Measurements from ENCODE around the gene SGK2.

DNA sequence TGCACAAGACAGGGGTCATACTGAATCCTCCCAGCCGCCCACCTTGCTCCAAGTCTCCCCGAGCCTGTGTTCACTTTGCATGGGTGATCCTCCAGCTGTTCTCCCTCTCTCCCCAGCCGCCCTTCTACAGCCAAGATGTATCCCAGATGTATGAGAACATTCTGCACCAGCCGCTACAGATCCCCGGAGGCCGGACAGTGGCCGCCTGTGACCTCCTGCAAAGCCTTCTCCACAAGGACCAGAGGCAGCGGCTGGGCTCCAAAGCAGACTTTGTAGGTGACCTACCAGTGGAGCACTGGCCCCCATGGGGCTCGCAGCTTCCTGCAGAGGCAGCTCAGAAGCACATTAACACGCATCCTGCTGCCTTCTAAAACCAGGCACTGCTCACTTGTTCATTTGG lies 17.3 kb downstream of the SGK2 start:
- TF ChIP-seq, protein P1, sequence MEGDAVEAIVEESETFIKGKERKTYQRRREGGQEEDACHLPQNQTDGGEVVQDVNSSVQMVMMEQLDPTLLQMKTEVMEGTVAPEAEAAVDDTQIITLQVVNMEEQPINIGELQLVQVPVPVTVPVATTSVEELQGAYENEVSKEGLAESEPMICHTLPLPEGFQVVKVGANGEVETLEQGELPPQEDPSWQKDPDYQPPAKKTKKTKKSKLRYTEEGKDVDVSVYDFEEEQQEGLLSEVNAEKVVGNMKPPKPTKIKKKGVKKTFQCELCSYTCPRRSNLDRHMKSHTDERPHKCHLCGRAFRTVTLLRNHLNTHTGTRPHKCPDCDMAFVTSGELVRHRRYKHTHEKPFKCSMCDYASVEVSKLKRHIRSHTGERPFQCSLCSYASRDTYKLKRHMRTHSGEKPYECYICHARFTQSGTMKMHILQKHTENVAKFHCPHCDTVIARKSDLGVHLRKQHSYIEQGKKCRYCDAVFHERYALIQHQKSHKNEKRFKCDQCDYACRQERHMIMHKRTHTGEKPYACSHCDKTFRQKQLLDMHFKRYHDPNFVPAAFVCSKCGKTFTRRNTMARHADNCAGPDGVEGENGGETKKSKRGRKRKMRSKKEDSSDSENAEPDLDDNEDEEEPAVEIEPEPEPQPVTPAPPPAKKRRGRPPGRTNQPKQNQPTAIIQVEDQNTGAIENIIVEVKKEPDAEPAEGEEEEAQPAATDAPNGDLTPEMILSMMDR (conservative IDR thresholded peaks at IDR 0.05; ENCODE audit: low read depth in 2 of 2): no peak
- no peak for TF ChIP-seq EZH2 (IDR thresholded peaks at IDR 0.05; ENCODE audit: low read depth, unreplicated experiment)
- TF ChIP-seq, protein P2, sequence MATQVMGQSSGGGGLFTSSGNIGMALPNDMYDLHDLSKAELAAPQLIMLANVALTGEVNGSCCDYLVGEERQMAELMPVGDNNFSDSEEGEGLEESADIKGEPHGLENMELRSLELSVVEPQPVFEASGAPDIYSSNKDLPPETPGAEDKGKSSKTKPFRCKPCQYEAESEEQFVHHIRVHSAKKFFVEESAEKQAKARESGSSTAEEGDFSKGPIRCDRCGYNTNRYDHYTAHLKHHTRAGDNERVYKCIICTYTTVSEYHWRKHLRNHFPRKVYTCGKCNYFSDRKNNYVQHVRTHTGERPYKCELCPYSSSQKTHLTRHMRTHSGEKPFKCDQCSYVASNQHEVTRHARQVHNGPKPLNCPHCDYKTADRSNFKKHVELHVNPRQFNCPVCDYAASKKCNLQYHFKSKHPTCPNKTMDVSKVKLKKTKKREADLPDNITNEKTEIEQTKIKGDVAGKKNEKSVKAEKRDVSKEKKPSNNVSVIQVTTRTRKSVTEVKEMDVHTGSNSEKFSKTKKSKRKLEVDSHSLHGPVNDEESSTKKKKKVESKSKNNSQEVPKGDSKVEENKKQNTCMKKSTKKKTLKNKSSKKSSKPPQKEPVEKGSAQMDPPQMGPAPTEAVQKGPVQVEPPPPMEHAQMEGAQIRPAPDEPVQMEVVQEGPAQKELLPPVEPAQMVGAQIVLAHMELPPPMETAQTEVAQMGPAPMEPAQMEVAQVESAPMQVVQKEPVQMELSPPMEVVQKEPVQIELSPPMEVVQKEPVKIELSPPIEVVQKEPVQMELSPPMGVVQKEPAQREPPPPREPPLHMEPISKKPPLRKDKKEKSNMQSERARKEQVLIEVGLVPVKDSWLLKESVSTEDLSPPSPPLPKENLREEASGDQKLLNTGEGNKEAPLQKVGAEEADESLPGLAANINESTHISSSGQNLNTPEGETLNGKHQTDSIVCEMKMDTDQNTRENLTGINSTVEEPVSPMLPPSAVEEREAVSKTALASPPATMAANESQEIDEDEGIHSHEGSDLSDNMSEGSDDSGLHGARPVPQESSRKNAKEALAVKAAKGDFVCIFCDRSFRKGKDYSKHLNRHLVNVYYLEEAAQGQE (IDR thresholded peaks at IDR 0.05; ENCODE audit: unreplicated experiment): no peak
- no peak for TF ChIP-seq CREB1 (CRISPR knock-in tag; IDR thresholded peaks at IDR 0.05; ENCODE audit: low read depth)
- no peak for TF ChIP-seq ZNF331 (CRISPR knock-in tag; IDR thresholded peaks at IDR 0.05; ENCODE audit: low read depth)
- no peak for TF ChIP-seq POLR2AphosphoS5 (IDR thresholded peaks at IDR 0.05; ENCODE audit: low read depth)
- TF ChIP-seq, protein P3, sequence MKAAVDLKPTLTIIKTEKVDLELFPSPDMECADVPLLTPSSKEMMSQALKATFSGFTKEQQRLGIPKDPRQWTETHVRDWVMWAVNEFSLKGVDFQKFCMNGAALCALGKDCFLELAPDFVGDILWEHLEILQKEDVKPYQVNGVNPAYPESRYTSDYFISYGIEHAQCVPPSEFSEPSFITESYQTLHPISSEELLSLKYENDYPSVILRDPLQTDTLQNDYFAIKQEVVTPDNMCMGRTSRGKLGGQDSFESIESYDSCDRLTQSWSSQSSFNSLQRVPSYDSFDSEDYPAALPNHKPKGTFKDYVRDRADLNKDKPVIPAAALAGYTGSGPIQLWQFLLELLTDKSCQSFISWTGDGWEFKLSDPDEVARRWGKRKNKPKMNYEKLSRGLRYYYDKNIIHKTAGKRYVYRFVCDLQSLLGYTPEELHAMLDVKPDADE (IDR thresholded peaks at IDR 0.05): no peak
- TF ChIP-seq, protein P4, sequence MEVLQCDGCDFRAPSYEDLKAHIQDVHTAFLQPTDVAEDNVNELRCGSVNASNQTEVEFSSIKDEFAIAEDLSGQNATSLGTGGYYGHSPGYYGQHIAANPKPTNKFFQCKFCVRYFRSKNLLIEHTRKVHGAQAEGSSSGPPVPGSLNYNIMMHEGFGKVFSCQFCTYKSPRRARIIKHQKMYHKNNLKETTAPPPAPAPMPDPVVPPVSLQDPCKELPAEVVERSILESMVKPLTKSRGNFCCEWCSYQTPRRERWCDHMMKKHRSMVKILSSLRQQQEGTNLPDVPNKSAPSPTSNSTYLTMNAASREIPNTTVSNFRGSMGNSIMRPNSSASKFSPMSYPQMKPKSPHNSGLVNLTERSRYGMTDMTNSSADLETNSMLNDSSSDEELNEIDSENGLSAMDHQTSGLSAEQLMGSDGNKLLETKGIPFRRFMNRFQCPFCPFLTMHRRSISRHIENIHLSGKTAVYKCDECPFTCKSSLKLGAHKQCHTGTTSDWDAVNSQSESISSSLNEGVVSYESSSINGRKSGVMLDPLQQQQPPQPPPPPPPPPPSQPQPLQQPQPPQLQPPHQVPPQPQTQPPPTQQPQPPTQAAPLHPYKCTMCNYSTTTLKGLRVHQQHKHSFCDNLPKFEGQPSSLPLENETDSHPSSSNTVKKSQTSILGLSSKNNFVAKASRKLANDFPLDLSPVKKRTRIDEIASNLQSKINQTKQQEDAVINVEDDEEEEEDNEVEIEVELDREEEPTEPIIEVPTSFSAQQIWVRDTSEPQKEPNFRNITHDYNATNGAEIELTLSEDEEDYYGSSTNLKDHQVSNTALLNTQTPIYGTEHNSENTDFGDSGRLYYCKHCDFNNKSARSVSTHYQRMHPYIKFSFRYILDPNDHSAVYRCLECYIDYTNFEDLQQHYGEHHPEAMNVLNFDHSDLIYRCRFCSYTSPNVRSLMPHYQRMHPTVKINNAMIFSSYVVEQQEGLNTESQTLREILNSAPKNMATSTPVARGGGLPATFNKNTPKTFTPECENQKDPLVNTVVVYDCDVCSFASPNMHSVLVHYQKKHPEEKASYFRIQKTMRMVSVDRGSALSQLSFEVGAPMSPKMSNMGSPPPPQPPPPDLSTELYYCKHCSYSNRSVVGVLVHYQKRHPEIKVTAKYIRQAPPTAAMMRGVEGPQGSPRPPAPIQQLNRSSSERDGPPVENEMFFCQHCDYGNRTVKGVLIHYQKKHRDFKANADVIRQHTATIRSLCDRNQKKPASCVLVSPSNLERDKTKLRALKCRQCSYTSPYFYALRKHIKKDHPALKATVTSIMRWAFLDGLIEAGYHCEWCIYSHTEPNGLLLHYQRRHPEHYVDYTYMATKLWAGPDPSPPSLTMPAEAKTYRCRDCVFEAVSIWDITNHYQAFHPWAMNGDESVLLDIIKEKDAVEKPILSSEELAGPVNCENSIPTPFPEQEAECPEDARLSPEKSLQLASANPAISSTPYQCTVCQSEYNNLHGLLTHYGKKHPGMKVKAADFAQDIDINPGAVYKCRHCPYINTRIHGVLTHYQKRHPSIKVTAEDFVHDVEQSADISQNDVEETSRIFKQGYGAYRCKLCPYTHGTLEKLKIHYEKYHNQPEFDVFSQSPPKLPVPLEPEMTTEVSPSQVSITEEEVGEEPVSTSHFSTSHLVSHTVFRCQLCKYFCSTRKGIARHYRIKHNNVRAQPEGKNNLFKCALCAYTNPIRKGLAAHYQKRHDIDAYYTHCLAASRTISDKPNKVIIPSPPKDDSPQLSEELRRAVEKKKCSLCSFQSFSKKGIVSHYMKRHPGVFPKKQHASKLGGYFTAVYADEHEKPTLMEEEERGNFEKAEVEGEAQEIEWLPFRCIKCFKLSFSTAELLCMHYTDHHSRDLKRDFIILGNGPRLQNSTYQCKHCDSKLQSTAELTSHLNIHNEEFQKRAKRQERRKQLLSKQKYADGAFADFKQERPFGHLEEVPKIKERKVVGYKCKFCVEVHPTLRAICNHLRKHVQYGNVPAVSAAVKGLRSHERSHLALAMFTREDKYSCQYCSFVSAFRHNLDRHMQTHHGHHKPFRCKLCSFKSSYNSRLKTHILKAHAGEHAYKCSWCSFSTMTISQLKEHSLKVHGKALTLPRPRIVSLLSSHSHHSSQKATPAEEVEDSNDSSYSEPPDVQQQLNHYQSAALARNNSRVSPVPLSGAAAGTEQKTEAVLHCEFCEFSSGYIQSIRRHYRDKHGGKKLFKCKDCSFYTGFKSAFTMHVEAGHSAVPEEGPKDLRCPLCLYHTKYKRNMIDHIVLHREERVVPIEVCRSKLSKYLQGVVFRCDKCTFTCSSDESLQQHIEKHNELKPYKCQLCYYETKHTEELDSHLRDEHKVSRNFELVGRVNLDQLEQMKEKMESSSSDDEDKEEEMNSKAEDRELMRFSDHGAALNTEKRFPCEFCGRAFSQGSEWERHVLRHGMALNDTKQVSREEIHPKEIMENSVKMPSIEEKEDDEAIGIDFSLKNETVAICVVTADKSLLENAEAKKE (CRISPR knock-in tag; IDR thresholded peaks at IDR 0.05): no peak
- TF ChIP-seq JUNB (IDR thresholded peaks at IDR 0.05; ENCODE audit: unreplicated experiment): no peak
- TF ChIP-seq EZH2phosphoT487 (IDR thresholded peaks at IDR 0.05; ENCODE audit: unreplicated experiment): no peak
- no peak for TF ChIP-seq ZNF114 (CRISPR knock-in tag; IDR thresholded peaks at IDR 0.05)

All from GM23338 (cell line).